K562 (cell line): ENCODE measurements around the gene SALL2. TPM values are rescaled to one million over a fixed set of nuclear protein-coding genes. Genes with fewer than 3 reads are reported as not detected.
A peak's percentile ranks its signal among the peaks of the same experiment; 100 is the strongest.

Experiments
- ASH1L ChIP-seq: fragments of 450-650 bp; IDR thresholded peaks from 2 replicates; pipeline ENCODE4 v1.6.1; 2018; ENCODE audit warnings: borderline replicate concordance, mild to moderate bottlenecking, low read depth; ENCODE audit not compliant: partially characterized antibody
- ATF6 ChIP-seq: sonication (generic); formaldehyde crosslinking; IDR thresholded peaks from 2 replicates; pipeline ENCODE4 v1.4.0; 2020; ENCODE audit warnings: mild to moderate bottlenecking, missing genetic modification reagents
- HMGN3 ChIP-seq: IDR thresholded peaks from 2 replicates; pipeline ENCODE4 v1.6.1; 2011; ENCODE audit warnings: borderline replicate concordance, low read depth, mild to moderate bottlenecking, mixed read lengths, low read length; ENCODE audit not compliant: insufficient read length; ENCODE audit errors: extremely low read depth
- KDM5B ChIP-seq: fragments of 200-600 bp; sonication (generic); IDR thresholded peaks from 2 replicates; pipeline ENCODE4 v1.6.1; 2012; ENCODE audit warnings: low read depth, mild to moderate bottlenecking, moderate library complexity, low read length, control low read depth, inconsistent platforms; ENCODE audit not compliant: insufficient replicate concordance
- PYGO2 ChIP-seq: fragments of 450-650 bp; IDR thresholded peaks from 2 replicates; pipeline ENCODE4 v1.6.1; 2016; ENCODE audit warnings: mild to moderate bottlenecking, missing genetic modification characterization, moderate library complexity, missing compliant biosample characterization
- SMARCE1 ChIP-seq: fragments of 450-650 bp; IDR thresholded peaks from 2 replicates; pipeline ENCODE4 v1.7.1; 2016; ENCODE audit warnings: mild to moderate bottlenecking
- SNIP1 ChIP-seq: fragments of 450-650 bp; IDR thresholded peaks from 2 replicates; pipeline ENCODE4 v1.7.1; 2017; ENCODE audit warnings: low read depth, mild to moderate bottlenecking
- TEAD4 ChIP-seq, 2 experiments: sonication (generic) in 1 of 2; formaldehyde crosslinking in 1 of 2; IDR thresholded peaks; 2 replicates each; pipeline versions ENCODE4 v1.6.1 to v1.8.0; 2012 to 2022; ENCODE audit warnings: borderline replicate concordance in 1 of 2, inconsistent platforms in 1 of 2, low read length in 1 of 2, mild to moderate bottlenecking in 1 of 2, missing genetic modification reagents in 1 of 2
- ZNF639 ChIP-seq, 2 experiments: fragments of 200-800 bp in 1 of 2; sonication (Bioruptor generic) in 1 of 2; sonication (generic) in 1 of 2; formaldehyde crosslinking in 1 of 2; IDR thresholded peaks in 1 of 2; conservative IDR thresholded peaks in 1 of 2; 2 replicates each; pipeline versions ENCODE4 v1.5.0 to v1.6.1; 2016 to 2020; ENCODE audit warnings: missing compliant biosample characterization in 1 of 2, missing genetic modification characterization in 1 of 2, missing genetic modification reagents in 1 of 2
- polyA plus RNA-seq, 8 experiments: library from polyadenylated mRNA; depleted of rRNA in 4 of 8; stranded (reverse) in 5 of 8; unstranded in 3 of 8; fragments of >200 nt; fragmentation: Nextera tagmentation in 2 of 8; fragmentation: Illumina TruSeq in 1 of 8; extraction: Ambion mirVana in 2 of 8; extraction: Trizol in 1 of 8; gene quantifications; 2 replicates each; pipeline versions ENCODE4 v1.2.1 to v1.2.3, GENCODE V29; 2011 to 2014; ENCODE audit warnings: inconsistent platforms in 1 of 8, missing spikeins in 1 of 8
- total RNA-seq, 7 experiments: library from RNA; depleted of rRNA in 6 of 7; stranded (reverse); fragments of >200 nt in 6 of 7; fragmentation: Illumina TruSeq in 2 of 7; extraction: Trizol in 2 of 7; gene quantifications; 2 replicates each; pipeline versions ENCODE4 v1.2.1 to v1.2.3, GENCODE V29; 2011 to 2021; ENCODE audit warnings: low replicate concordance in 1 of 7
- TF ChIP-seq, protein P1 (sequence below), 2 experiments: fragments of 450-650 bp in 1 of 2; sonication (generic) in 1 of 2; formaldehyde crosslinking in 1 of 2; IDR thresholded peaks; 2 replicates each; pipeline versions ENCODE4 v1.7.1 to v1.9.0; 2016 to 2022; ENCODE audit warnings: inconsistent platforms in 1 of 2, mild to moderate bottlenecking in 1 of 2, missing genetic modification reagents in 1 of 2

Gene SALL2
- total and polyA plus RNA-seq, 9 of the 15 experiments (the other 6 are each of a cell fraction or from before 2014, with no cell fraction given), result 6.6 to 30.4 (median 12.9) TPM

GRCh38 chr14:21476925-21477681, 49.0 kb downstream of the SALL2 start, which contains the start of the genes RAB2B and TOX4 (continued):
- TF ChIP-seq, protein P1, sequence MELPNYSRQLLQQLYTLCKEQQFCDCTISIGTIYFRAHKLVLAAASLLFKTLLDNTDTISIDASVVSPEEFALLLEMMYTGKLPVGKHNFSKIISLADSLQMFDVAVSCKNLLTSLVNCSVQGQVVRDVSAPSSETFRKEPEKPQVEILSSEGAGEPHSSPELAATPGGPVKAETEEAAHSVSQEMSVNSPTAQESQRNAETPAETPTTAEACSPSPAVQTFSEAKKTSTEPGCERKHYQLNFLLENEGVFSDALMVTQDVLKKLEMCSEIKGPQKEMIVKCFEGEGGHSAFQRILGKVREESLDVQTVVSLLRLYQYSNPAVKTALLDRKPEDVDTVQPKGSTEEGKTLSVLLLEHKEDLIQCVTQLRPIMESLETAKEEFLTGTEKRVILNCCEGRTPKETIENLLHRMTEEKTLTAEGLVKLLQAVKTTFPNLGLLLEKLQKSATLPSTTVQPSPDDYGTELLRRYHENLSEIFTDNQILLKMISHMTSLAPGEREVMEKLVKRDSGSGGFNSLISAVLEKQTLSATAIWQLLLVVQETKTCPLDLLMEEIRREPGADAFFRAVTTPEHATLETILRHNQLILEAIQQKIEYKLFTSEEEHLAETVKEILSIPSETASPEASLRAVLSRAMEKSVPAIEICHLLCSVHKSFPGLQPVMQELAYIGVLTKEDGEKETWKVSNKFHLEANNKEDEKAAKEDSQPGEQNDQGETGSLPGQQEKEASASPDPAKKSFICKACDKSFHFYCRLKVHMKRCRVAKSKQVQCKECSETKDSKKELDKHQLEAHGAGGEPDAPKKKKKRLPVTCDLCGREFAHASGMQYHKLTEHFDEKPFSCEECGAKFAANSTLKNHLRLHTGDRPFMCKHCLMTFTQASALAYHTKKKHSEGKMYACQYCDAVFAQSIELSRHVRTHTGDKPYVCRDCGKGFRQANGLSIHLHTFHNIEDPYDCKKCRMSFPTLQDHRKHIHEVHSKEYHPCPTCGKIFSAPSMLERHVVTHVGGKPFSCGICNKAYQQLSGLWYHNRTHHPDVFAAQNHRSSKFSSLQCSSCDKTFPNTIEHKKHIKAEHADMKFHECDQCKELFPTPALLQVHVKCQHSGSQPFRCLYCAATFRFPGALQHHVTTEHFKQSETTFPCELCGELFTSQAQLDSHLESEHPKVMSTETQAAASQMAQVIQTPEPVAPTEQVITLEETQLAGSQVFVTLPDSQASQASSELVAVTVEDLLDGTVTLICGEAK (IDR thresholded peaks at IDR 0.05), result peak; percentile 89
- TF ChIP-seq, protein P1 (CRISPR knock-in tag; IDR thresholded peaks at IDR 0.05), result no peak
- TF ChIP-seq SNIP1 (peak; percentile 89), ZNF639 (CRISPR knock-in tag; conservative IDR thresholded peaks at IDR 0.05 in 1 of 2, IDR thresholded peaks at IDR 0.05 in 1 of 2) (0 out of 4 replicates have a peak, but pooled peaks of 1 of the 2 experiments have one; percentile 45), ASH1L (no peak), KDM5B (no peak), TEAD4 (IDR thresholded peaks at IDR 0.05; ENCODE audit: low read length) (peak; percentile 37; the same call in 1 of the 2 replicates), TEAD4 (CRISPR knock-in tag; IDR thresholded peaks at IDR 0.05; ENCODE audit: borderline replicate concordance) (no peak), SMARCE1 (no peak), PYGO2 (tag) (no peak), ATF6 (CRISPR knock-in tag) (no peak), HMGN3 (no peak)
